HG02759 (cell line): Measurements from ENCODE around the gene ANAPC13.

ENCODE experiments used
- ATAC-seq: cut with Tn5 transposase; IDR thresholded peaks from one replicate; pipeline ENCODE4 v1.9.1; 2021; ENCODE audit warnings: mild to moderate bottlenecking, moderate library complexity; ENCODE audit not compliant: unreplicated experiment

The ANAPC13 gene

GRCh38 chr3:134485718-134486576 lies at the start of gene ANAPC13, which contains the start of gene CEP63:
ANAPC13 (minus strand) TSS chr3:134485985; CDS start chr3:134482904, 3,081 bp downstream.
CEP63 (plus strand) TSS chr3:134486057; CDS start chr3:134495321, 9,264 bp downstream.
- ATAC-seq, result peak; percentile 82

- no peak for ATAC-seq
Observed at GRCh38 chr3:134535186-134535970, 49.6 kb upstream of the ANAPC13 start.

- ATAC-seq, result no peak
Observed at GRCh38 chr3:134533493-134533892, 47.7 kb upstream of the ANAPC13 start.

GRCh38 chr3:134527538-134528186 lies 41.9 kb upstream of the ANAPC13 start:
- no peak for ATAC-seq

GRCh38 chr3:134527037-134527436 lies 41.3 kb upstream of the ANAPC13 start:
- no peak for ATAC-seq

- no peak for ATAC-seq
Observed at GRCh38 chr3:134526319-134526718, 40.5 kb upstream of the ANAPC13 start.

GRCh38 chr3:134525293-134525692 lies 39.5 kb upstream of the ANAPC13 start:
- no peak for ATAC-seq

GRCh38 chr3:134522541-134522940 lies 36.8 kb upstream of the ANAPC13 start:
- ATAC-seq, result no peak

- no peak for ATAC-seq
Observed at GRCh38 chr3:134517791-134518190, 32.0 kb upstream of the ANAPC13 start.

- no peak for ATAC-seq
Observed at GRCh38 chr3:134516905-134517304, 31.1 kb upstream of the ANAPC13 start.

GRCh38 chr3:134511500-134511899 lies 25.7 kb upstream of the ANAPC13 start:
- ATAC-seq, result no peak

- ATAC-seq, result no peak
Observed at GRCh38 chr3:134505485-134505884, 19.7 kb upstream of the ANAPC13 start.

- no peak for ATAC-seq
Observed at GRCh38 chr3:134504132-134504531, 18.3 kb upstream of the ANAPC13 start.

- ATAC-seq, result no peak
Observed at GRCh38 chr3:134503266-134503665, 17.5 kb upstream of the ANAPC13 start.

GRCh38 chr3:134496471-134497071 lies 10.8 kb upstream of the ANAPC13 start:
- ATAC-seq, result no peak

- ATAC-seq, result no peak
Observed at GRCh38 chr3:134495980-134496379, 10.2 kb upstream of the ANAPC13 start.

- no peak for ATAC-seq
Observed at GRCh38 chr3:134494495-134494894, 8.7 kb upstream of the ANAPC13 start.

GRCh38 chr3:134487406-134487805 lies 1.6 kb upstream of the ANAPC13 start:
- ATAC-seq, result no peak

- no peak for ATAC-seq
Observed at GRCh38 chr3:134486577-134487041, 824 bp upstream of the ANAPC13 start.

GRCh38 chr3:134485075-134485717 lies 589 bp downstream of the ANAPC13 start:
- peak; percentile 20 for ATAC-seq
